Measurements from ENCODE around the gene ARFRP1. TPM values are rescaled to one million over a fixed set of nuclear protein-coding genes. Genes with fewer than 3 reads are reported as not detected.

The ARFRP1 gene, protein sequence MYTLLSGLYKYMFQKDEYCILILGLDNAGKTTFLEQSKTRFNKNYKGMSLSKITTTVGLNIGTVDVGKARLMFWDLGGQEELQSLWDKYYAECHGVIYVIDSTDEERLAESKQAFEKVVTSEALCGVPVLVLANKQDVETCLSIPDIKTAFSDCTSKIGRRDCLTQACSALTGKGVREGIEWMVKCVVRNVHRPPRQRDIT
- 37.9 and 42.8 TPM in 2 replicates for total RNA-seq

DNA sequence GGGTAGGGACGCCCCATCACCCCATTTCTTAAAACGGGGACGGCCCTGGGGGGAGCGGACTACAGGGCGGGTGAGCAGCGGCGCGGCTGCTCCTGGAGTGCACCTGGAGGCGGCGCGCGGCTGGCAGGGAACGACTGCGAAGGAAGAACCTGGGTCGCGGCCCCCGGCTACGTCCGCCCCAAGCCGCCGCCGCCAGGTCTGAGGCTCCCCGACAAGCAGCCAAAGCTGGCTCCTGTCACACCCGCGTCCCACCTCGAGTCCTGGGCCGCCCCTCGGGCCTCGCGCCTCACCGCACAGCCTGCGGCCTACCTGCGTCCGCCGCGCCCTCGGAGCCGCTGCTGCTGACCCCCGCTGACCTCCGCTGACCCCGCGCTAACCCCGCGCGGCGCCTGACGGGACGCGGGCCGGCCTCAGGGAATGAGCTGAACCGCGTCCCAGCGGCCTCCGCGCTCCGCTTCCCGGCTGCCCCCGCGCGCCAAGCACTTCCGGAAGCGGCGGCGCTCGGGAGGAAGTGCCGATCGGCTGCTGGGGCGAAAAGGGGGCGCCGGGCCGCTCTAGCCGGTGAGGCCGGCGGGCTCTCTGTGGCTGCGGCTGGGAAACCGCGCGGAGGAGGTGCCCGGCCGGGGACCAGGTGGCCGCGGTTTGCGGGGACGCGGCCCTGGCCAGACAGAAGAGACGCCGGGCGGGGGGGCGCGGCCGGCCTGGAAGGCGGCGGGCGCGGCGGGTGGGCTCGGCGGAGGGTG, at the start of gene ARFRP1, which contains the start of gene ZGPAT:
Gene ARFRP1 (minus strand): TSS at position 419 of the 743 bp plus-strand sequence. CDS start 885 bp downstream, outside the sequence.
Gene ZGPAT (plus strand): TSS at position 482 of the 743 bp plus-strand sequence. CDS start 542 bp downstream, outside the sequence.

DNA sequence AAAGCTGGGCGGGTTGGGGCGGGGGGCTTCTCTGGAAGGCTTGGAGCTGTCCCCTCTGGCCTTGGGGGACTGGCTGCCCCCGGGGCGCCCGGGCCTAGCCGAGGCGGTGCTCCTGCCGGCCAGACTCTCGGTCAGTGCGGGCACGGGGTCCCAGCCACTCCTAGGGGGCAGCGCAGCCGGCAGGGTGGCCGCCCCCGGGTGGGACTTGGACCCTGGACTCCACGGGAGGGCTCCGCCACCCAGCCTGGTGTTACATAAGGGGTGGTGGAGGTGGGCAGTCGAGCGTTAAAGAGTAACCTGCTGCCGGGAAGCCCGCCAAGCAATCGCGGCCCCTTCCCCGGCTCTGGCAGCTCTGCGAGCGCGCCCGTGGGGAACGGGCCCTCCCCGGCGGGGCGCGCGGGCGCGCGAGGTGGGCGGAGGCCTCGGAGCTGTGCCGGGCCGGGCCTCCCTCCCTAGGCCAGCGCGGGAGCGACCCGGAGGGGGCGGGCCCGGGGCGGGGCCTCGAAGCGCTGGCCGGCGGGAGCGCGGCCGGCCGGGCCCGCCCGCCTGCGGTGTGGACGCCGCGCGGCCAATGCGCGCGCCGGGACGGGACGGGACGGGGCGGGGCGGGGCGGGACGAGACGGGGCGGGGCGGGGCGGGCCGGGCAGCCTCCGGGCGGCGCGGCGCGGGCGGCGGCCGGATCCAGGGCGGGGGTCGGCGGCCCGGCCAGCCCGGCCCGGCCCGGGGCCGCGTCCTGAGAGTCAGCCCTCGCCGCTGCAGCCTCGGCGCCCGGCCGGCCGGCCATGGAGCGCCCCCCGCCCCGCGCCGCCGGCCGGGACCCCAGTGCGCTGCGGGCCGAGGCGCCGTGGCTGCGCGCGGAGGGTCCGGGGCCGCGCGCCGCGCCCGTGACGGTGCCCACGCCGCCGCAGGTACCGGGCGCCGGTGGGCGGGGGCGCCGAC, 31.6 kb upstream of the ARFRP1 start, which contains the start of gene SLC2A4RG:
Gene SLC2A4RG (plus strand): TSS at position 647 of the 940 bp plus-strand sequence. CDS start 137 bp downstream, at position 784.

DNA sequence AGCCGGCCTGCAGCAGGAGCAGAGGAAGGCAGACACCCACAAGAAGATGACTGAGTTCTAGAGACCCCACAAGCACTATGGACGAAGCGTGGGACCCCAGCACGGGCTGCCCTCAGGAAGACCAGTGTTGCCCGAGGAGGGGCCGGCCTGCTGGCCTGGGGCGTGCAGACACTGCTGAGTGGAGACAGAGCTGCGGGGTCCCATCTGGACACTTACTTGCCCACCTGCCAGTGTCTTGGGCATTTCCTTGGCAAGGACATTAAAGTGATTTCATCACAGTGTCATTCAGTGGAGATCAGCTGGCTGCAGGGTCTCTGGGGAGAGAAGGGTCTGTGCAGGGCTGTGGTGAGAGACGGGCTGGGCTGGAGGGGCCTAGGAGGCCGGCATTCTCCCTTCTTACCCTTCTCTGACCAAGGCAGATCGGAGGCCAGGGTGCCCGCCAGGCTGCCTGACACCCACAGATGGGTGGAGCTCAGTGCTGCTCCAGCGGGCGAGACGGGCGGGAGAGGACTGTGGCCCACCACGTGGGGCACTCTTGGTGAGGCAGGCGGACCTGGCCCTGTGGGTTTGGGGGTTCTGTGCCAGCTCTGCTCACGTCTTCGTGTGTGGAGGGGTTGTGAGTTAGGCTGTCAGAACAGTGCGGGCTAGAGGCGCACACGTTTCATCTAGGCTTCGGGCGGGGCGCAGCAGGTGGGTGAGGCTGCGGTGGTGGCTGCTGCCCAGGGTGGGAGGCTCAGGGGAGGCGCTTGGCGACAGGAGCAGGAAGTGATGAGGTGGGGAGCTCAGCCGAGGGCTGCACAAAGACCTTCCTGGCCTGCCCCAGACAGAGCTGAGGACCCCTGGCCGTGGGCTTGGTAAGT, 28.3 kb upstream of the ARFRP1 start, which contains the start of gene LIME1:
Gene LIME1 (plus strand): TSS at position 806 of the 860 bp plus-strand sequence. CDS start 886 bp downstream, outside the sequence.

DNA sequence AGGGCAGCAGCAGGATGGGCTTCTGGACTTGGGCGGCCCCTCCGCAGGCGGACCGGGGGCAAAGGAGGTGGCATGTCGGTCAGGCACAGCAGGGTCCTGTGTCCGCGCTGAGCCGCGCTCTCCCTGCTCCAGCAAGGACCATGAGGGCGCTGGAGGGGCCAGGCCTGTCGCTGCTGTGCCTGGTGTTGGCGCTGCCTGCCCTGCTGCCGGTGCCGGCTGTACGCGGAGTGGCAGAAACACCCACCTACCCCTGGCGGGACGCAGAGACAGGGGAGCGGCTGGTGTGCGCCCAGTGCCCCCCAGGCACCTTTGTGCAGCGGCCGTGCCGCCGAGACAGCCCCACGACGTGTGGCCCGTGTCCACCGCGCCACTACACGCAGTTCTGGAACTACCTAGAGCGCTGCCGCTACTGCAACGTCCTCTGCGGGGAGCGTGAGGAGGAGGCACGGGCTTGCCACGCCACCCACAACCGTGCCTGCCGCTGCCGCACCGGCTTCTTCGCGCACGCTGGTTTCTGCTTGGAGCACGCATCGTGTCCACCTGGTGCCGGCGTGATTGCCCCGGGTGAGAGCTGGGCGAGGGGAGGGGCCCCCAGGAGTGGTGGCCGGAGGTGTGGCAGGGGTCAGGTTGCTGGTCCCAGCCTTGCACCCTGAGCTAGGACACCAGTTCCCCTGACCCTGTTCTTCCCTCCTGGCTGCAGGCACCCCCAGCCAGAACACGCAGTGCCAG, 11.0 kb downstream of the ARFRP1 start, which contains the start of gene TNFRSF6B:
Gene TNFRSF6B (plus strand): TSS at position 25 of the 729 bp plus-strand sequence. CDS start 116 bp downstream, at position 141.

DNA sequence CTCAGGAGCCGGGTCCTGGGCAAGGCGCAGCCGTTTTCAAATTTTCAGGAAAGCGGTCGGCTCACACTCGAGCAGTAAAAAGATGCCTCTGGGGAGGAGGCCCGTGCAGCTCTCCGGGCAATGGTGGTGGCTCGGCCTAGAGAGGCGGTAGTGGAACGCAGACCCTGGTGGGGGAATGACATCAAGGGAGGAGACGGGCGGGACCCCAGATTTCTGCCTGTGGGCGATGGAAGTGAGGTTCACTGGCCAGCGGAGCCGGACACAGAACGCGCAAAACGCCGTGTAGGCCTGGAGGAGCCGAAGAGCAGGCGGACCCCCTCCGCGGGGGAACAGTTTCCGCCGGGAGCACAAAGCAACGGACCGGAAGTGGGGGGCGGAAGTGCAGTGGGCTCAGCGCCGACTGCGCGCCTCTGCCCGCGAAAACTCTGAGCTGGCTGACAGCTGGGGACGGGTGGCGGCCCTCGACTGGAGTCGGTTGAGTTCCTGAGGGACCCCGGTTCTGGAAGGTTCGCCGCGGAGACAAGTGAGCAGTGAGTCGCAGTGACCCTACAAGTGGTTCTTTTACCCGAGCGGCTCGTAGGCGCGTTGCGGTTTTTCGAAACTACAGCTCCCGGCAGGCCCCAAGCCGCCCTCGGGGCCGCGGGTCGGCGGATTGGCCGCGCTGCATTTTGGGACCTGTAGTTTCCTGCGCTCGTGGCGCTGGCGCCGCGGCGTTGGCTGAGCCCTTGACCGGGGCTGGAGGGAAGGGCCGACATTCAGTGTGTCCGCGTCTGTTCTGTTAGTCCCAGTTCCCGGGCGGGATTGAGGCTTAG, 49.6 kb downstream of the ARFRP1 start, which contains the start of gene RTEL1:
Gene RTEL1 (plus strand): TSS at position 376 of the 812 bp plus-strand sequence. CDS start 1,091 bp downstream, outside the sequence.

GRCh38 chr20:63653041-63653973, 54.5 kb downstream of the ARFRP1 start, which contains the start of gene STMN3:
Gene STMN3, minus strand, starts transcription at chr20:63653424. Its CDS starts 79 bp downstream, at chr20:63653345.

Other genes starting within 250 kb of the ARFRP1 start
- gene KCNQ2, start 235.3 kb downstream of the ARFRP1 start, total RNA-seq = not detected in 2 replicates
- 2.3 and 3.5 TPM in 2 replicates for gene EEF1A2, start 208.9 kb downstream of the ARFRP1 start, total RNA-seq
- 111 and 139 TPM in 2 replicates for gene PPDPF, start 187.2 kb downstream of the ARFRP1 start, total RNA-seq
- 0.07 and 0.10 TPM in 2 replicates for gene PTK6, start 170.6 kb downstream of the ARFRP1 start, total RNA-seq
- not detected in 2 replicates for gene SRMS, start 160.2 kb downstream of the ARFRP1 start, total RNA-seq
- gene FNDC11, start 153.8 kb downstream of the ARFRP1 start, total RNA-seq = 0.46 and 0.50 TPM in 2 replicates
- 42.8 and 56.6 TPM in 2 replicates for gene HELZ2, start 133.7 kb downstream of the ARFRP1 start, total RNA-seq
- gene GMEB2, start 80.9 kb downstream of the ARFRP1 start, total RNA-seq = 11.6 and 12.7 TPM in 2 replicates
- gene STMN3, start 54.6 kb downstream of the ARFRP1 start, total RNA-seq = 5.2 and 20.7 TPM in 2 replicates
- 11.9 and 22.5 TPM in 2 replicates for gene RTEL1, start 49.7 kb downstream of the ARFRP1 start, total RNA-seq
- gene TNFRSF6B, start 11.3 kb downstream of the ARFRP1 start, total RNA-seq = 0.98 and 21.2 TPM in 2 replicates
- gene ZGPAT, start 63 bp upstream of the ARFRP1 start, total RNA-seq = 12.3 and 17.9 TPM in 2 replicates
- 3.1 and 5.2 TPM in 2 replicates for gene LIME1, start 28.7 kb upstream of the ARFRP1 start, total RNA-seq
- gene SLC2A4RG, start 31.8 kb upstream of the ARFRP1 start, total RNA-seq = 20.9 and 27.9 TPM in 2 replicates
- 2.7 and 4.3 TPM in 2 replicates for gene ZBTB46, start 123.3 kb upstream of the ARFRP1 start, total RNA-seq
- gene ABHD16B, start 153.5 kb upstream of the ARFRP1 start, total RNA-seq = not detected in 2 replicates
- 130 and 135 TPM in 2 replicates for gene TPD52L2, start 157.3 kb upstream of the ARFRP1 start, total RNA-seq
- 75.9 and 96.0 TPM in 2 replicates for gene DNAJC5, start 187.2 kb upstream of the ARFRP1 start, total RNA-seq
- gene UCKL1, start 248.4 kb upstream of the ARFRP1 start, total RNA-seq = 22.9 and 33.0 TPM in 2 replicates

All from smooth muscle cell of the pulmonary artery (primary cell).